Right lung (tissue), 5 donors: ENCODE results near the gene LFNG. TPM values are rescaled to one million over a fixed set of nuclear protein-coding genes. Genes with fewer than 3 reads are reported as not detected.

Source experiments
- DNase-seq, 2 donors: peaks; one replicate each; pipeline ENCODE4 v3.0.0-alpha.2; 2013
- polyA plus RNA-seq, 5 donors: library from polyadenylated mRNA; unstranded; fragments of 120-200 nt; gene quantifications; one replicate each; pipeline versions ENCODE4 v1.2.1 to v1.2.3, GENCODE V29; 2013; ENCODE audit warnings: inconsistent platforms in 1 of 5, low replicate concordance in 1 of 5; ENCODE audit not compliant: insufficient read length in 5 of 5, insufficient read depth in 1 of 5

Gene LFNG
- polyA plus RNA-seq, 5 donors = 6.2 to 13.6 (median 9.3) TPM

GRCh38 chr7:2501947-2502646, 17.5 kb upstream of the LFNG start:
- no peak for DNase-seq

GRCh38 chr7:2502647-2502966, 17.0 kb upstream of the LFNG start:
- no peak for DNase-seq

- no peak for DNase-seq
These were observed 16.3 kb upstream of the LFNG start for GRCh38 chr7:2503056-2503941.

DNA sequence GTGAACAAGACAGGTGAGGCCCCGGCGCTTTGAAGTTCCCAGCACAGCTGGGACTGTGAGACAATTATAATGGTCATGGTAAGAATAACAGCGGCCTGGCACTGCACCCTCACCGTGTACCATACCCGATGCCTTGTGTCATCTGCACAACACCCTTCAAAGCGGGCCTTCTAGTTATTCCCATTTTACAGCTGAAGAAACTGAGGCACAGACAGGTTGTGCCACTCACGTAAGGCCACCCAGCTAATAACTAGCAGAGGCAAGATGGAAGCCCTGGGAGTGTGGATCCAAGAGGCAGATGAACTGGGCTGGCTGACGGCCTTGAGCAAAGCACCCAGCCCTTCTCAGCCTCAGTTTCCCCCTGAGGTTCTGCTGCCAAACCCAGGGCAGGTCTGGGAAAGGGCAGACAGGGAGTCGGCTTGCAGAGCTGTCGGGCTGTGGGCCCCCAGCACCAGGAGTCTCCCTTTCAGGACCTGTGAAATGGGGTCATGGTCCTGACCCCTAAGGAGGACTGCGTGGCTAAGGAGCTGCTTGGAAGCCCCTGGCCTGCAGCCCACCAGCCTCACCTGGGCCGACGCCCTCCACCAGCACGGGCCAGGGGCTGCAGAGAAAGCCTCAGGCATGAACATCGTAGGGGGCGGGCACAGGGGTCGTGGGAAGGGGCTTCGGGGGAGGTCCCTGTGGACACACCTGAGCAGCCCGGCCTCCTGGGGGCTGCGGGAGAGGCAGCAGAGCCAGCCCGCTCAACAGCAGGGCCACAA, 15.3 kb upstream of the LFNG start:
- DNase-seq = no peak

DNA sequence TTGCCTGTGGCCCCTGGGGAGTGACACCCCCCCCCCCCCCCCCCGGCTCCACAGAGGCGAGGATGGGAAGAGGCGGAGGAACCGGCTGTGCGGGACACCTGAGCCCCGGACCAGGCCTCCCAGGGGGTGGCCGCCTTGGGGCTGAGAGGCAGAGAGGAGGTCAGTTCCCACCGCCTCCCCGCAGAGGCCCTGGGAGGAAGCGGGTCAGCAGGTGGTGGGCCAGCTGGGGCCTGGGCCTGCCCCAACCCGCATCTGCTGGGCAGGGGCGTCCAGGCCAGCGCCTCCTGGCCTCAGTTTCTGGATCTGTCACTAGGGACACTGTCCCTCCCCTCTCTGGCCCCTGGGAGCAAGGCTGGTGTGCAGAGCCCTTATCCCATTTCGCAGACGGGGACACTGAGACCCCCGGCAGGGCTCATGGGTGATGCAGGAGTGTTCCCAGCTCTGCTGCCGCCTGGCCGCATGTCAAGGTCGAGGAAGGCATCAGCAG, 14.6 kb upstream of the LFNG start:
- no peak for DNase-seq

- DNase-seq = no peak
These were observed 14.2 kb upstream of the LFNG start for GRCh38 chr7:2505401-2505800.

GRCh38 chr7:2507208-2507916, 12.2 kb upstream of the LFNG start:
- DNase-seq = no peak

DNA sequence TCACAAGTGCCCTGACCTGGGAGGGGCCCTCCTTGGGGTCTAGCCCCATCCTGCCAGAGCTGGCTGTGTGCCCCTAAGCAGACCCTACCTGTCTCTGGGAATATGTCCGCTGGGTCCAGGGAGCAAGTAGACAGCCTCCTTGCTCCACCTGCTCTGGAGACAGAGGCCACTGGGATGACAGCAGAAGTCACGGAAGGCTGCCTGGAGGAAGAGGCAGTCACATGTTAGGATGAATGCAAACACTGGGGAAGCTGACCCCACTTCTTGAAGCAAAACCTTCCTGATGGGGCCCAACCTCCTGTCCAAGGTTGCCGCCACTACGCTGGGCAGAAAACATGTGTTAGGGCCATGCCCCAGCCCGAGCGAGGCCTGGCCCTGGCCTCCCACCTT, 11.7 kb upstream of the LFNG start:
- DNase-seq = no peak

DNA sequence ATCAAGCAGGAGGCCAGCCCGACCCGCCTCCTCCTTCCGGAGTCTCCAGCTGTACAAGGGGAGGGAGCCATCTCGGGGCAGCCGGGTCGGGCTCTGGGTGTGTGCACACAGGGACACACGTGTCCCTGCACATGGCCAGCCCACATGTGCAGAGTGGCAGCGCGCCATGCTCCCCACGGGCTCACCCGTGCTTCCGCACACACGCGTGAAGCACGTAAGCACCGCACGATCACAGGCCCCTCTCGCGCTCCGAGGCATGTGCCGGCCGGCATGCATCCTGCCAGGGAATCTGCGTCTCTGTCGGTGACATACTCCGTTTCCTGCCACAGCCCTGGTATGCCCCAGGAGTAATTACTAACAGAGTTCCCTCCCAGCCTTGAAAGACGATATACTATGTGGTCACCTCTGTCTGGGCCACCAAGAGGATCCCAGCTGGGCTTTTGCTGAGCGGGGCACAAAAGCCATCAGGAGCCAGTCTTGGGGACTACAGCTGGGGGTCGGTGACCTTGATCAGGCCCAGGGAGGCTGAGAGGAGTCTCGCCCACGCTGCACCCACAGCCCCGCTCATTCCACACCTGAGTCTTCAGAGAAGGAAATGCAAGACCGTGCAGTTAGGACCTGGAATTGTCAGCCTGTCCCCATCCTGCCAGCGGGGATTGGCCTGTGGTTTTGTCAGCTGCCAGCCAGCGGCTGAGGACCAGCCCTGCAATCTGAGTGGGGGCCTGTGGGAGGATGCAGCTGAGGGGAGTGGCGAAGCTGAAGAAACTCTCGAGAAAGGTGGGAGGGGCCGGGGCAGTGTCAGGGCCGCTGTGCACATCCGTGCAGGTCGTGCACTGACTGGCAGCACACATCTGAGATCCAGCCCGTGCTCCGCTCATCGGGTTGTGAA, 11.0 kb upstream of the LFNG start:
- DNase-seq = no peak

DNA sequence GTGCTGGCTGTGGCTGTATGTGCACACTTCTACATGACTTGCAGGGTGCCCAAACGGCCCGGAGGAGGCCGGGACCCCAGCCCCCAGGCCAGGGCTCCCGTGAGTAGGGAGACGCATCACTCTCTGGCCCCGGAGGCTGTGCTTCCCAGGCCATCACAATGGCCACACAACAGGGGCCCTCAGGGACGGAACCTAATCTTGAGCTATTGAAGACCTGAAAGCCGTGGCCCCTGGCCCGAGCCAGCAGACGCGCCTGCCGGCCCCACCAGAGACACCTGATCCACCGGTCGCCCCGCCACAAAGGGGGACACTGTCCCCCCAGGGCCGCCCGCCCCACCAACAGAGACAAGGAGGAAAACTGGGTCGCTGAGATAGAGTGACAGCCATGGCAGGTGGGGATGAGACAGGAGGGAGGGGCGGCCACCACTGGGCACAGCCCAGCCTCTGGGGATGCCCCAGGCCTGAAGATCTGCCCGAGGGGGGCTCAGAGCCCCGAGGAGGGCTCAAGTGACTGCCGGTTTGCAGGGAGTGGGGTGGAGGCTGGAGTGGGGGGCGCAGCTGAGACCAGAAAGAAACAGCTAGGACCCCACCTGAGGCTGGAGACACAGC, 10.2 kb upstream of the LFNG start:
- DNase-seq = no peak

- DNase-seq = no peak
These were observed 9.3 kb upstream of the LFNG start for GRCh38 chr7:2510130-2510776.

- no peak for DNase-seq
These were observed 8.4 kb upstream of the LFNG start for GRCh38 chr7:2510909-2511768.

- no peak for DNase-seq
These were observed 7.8 kb upstream of the LFNG start for GRCh38 chr7:2511769-2512168.

- no peak for DNase-seq
These were observed 7.4 kb upstream of the LFNG start for GRCh38 chr7:2512179-2512661.

- DNase-seq = no peak
These were observed 6.9 kb upstream of the LFNG start for GRCh38 chr7:2512713-2513112.

- DNase-seq = no peak
These were observed 5.9 kb upstream of the LFNG start for GRCh38 chr7:2513702-2514101.

- no peak for DNase-seq
These were observed 4.8 kb upstream of the LFNG start for GRCh38 chr7:2514473-2515423.
